ENCODE data around the gene GTF3C6.
A peak's percentile ranks its signal among the peaks of the same experiment; 100 is the strongest.

GTF3C6 gene, protein sequence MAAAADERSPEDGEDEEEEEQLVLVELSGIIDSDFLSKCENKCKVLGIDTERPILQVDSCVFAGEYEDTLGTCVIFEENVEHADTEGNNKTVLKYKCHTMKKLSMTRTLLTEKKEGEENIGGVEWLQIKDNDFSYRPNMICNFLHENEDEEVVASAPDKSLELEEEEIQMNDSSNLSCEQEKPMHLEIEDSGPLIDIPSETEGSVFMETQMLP

DNA sequence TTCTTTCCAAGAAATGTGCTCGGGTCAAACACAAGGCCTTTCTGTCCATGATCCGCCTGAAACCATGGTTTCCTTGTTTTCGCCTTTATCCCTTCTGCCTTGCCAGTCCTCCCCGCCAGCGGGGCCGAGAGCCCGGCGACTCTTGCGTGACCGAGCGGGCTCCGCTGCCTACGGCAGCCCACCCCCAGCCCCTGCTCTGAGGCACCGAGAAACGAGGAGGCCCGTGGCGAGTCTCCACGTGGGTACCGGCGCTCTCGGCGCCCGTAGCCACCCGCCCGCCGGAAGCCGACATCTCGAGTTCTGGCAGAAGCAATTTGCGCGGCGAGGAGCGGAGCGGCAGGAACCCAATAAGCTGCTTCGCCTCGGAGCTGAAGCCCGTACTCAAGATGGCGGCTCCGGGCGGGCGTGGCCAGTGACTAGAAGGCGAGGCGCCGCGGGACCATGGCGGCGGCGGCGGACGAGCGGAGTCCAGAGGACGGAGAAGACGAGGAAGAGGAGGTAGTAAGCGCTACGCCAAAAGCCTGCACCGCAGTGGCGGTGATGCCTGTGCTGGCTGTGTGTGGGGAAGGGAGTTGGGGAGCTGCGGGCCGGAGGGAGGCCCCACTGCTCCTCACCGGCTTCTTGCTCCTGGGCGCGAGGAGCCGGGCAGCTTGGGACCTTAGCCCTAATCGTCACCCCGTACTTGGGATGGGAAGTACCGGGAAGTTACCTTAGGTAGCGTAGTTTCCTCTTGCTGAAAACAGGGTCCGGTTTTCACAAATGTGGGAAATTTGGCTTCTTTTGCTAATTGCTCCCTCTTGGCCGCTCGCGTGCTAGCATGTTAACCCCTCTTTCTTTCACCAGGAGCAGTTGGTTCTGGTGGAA lies at the start of gene GTF3C6:
Gene GTF3C6 (plus strand): TSS at position 378 of the 864 bp plus-strand sequence. CDS start 64 bp downstream, at position 442.
- Histone ChIP-seq H3K9me2 (replicated peaks; ENCODE audit: low read depth, low read length) (no peaks in the 10 kb centered on the region), H3K9me3 (ENCODE audit: insufficient read depth, low read depth, low read length) (no peaks in the 10 kb centered on the region), H3K4me2 (ENCODE audit: low read depth, low read length, poor library complexity, severe bottlenecking) (peak within 1 kb of the TSS; percentile 85), H3F3A (ENCODE audit: low read depth) (no peaks in the 10 kb centered on the region), H3K4me1 (ENCODE audit: insufficient read depth, low read length, poor library complexity, severe bottlenecking) (peaks cover 22% of the 10 kb centered on the region), H3K79me2 (ENCODE audit: insufficient read depth, low read length) (peaks cover 55% of the 10 kb centered on the region), H3K27me3 (ENCODE audit: insufficient read depth, low read length, poor library complexity, severe bottlenecking) (no peaks in the 10 kb centered on the region), H3K9ac (ENCODE audit: low read depth, low read length, poor library complexity, severe bottlenecking) (peak within 1 kb of the TSS; percentile 92), H2AFZ (ENCODE audit: low read length) (peak within 1 kb of the TSS; percentile 91), H3K4me3 (ENCODE audit: low read length, poor library complexity, severe bottlenecking) (peak within 1 kb of the TSS; percentile 94), H4K20me1 (ENCODE audit: insufficient read depth, low read length, poor library complexity, severe bottlenecking) (no peaks in the 10 kb centered on the region), H3K36me3 (ENCODE audit: insufficient read depth, low read length) (peaks cover 29% of the 10 kb centered on the region)
- TF ChIP-seq, protein P1, sequence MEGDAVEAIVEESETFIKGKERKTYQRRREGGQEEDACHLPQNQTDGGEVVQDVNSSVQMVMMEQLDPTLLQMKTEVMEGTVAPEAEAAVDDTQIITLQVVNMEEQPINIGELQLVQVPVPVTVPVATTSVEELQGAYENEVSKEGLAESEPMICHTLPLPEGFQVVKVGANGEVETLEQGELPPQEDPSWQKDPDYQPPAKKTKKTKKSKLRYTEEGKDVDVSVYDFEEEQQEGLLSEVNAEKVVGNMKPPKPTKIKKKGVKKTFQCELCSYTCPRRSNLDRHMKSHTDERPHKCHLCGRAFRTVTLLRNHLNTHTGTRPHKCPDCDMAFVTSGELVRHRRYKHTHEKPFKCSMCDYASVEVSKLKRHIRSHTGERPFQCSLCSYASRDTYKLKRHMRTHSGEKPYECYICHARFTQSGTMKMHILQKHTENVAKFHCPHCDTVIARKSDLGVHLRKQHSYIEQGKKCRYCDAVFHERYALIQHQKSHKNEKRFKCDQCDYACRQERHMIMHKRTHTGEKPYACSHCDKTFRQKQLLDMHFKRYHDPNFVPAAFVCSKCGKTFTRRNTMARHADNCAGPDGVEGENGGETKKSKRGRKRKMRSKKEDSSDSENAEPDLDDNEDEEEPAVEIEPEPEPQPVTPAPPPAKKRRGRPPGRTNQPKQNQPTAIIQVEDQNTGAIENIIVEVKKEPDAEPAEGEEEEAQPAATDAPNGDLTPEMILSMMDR (conservative IDR thresholded peaks at IDR 0.05; ENCODE audit: low read length): no peak
- TF ChIP-seq EZH2phosphoT487 (IDR thresholded peaks at IDR 0.05; ENCODE audit: borderline replicate concordance): no peak

DNA sequence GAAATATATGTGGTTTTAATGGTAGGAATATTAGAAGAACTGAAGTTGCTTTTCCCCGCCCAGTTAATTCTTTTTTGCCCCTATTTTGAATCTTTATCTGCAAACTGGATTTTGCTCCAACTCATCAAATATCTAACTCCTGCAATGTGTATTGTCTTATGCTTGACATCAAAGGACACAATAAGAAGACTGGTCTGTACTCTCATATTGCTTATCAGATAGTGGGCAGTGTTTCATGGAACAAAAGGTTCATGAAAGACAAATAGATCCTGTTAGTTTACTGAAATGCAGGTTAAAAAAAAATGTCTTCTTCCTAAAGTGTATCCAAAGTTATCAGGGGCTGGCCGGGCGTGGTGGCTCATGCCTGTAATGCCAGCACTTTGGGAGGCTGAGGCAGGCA lies 27.7 kb upstream of the GTF3C6 start:
- Histone ChIP-seq H3K4me2 (ENCODE audit: low read depth, low read length, poor library complexity, severe bottlenecking) (no peak overlapping the region), H3K27me3 (ENCODE audit: insufficient read depth, low read length, poor library complexity, severe bottlenecking) (no peaks in the 10 kb centered on the region), H2AFZ (ENCODE audit: low read length) (no peak overlapping the region), H3K9ac (ENCODE audit: low read depth, low read length, poor library complexity, severe bottlenecking) (no peak overlapping the region), H3F3A (ENCODE audit: low read depth) (no peaks in the 10 kb centered on the region), H3K79me2 (ENCODE audit: insufficient read depth, low read length) (no peaks in the 10 kb centered on the region), H3K9me2 (replicated peaks; ENCODE audit: low read depth, low read length) (no peaks in the 10 kb centered on the region), H3K4me3 (ENCODE audit: low read length, poor library complexity, severe bottlenecking) (no peak overlapping the region), H3K36me3 (ENCODE audit: insufficient read depth, low read length) (no peaks in the 10 kb centered on the region), H3K9me3 (ENCODE audit: insufficient read depth, low read depth, low read length) (no peaks in the 10 kb centered on the region), H3K4me1 (ENCODE audit: insufficient read depth, low read length, poor library complexity, severe bottlenecking) (peaks cover 26% of the 10 kb centered on the region), H4K20me1 (ENCODE audit: insufficient read depth, low read length, poor library complexity, severe bottlenecking) (no peaks in the 10 kb centered on the region)
- no peak for TF ChIP-seq EZH2phosphoT487 (IDR thresholded peaks at IDR 0.05; ENCODE audit: borderline replicate concordance)

DNA sequence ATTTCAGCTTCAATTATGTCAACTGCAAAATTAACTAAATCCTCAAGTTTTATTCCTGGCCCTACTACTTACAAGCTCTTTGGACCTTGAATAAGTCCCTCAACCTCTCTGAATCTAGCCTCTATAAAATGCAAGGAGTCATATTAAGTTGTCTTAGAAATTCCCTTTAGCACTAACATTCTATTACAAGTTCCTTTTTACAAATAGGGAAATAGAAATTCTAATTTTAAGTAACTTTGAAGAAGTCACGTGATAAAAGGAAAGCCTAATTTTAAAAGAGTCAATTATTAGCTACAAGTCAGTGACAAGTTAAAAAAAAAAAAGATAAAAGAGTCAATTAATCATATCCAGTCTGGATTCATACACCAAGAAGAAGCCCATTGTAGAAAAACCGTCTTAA lies 24.6 kb upstream of the GTF3C6 start:
- no peak overlapping the region for H3K4me2 ChIP-seq (ENCODE audit: low read depth, low read length, poor library complexity, severe bottlenecking)
- no peak overlapping the region for H2AFZ ChIP-seq (ENCODE audit: low read length)
- no peak for TF ChIP-seq EZH2phosphoT487 (IDR thresholded peaks at IDR 0.05; ENCODE audit: borderline replicate concordance)
- TF ChIP-seq, protein P1 (conservative IDR thresholded peaks at IDR 0.05; ENCODE audit: low read length): no peak
- H3K9me2 ChIP-seq (replicated peaks; ENCODE audit: low read depth, low read length): no peaks in the 10 kb centered on the region
- H3K79me2 ChIP-seq (ENCODE audit: insufficient read depth, low read length): 0 out of 2 replicates have a peak, but pooled peaks cover 4% of the 10 kb centered on the region
- no peaks in the 10 kb centered on the region for H3K27me3 ChIP-seq (ENCODE audit: insufficient read depth, low read length, poor library complexity, severe bottlenecking)
- H3K9ac ChIP-seq (ENCODE audit: low read depth, low read length, poor library complexity, severe bottlenecking): no peak overlapping the region
- peaks cover 5% of the 10 kb centered on the region; the same call in 1 of the 2 replicates for H3F3A ChIP-seq (ENCODE audit: low read depth)
- H4K20me1 ChIP-seq (ENCODE audit: insufficient read depth, low read length, poor library complexity, severe bottlenecking): no peaks in the 10 kb centered on the region
- H3K9me3 ChIP-seq (ENCODE audit: insufficient read depth, low read depth, low read length): no peaks in the 10 kb centered on the region
- peaks cover 47% of the 10 kb centered on the region for H3K4me1 ChIP-seq (ENCODE audit: insufficient read depth, low read length, poor library complexity, severe bottlenecking)
- no peak overlapping the region for H3K4me3 ChIP-seq (ENCODE audit: low read length, poor library complexity, severe bottlenecking)
- H3K36me3 ChIP-seq (ENCODE audit: insufficient read depth, low read length): no peaks in the 10 kb centered on the region
